ENCODE measurements around the gene KIF3B.

- TF ChIP-seq EZH2 (optimal IDR thresholded peaks at IDR 0.05; ENCODE audit: low read depth, low read length) (no peak), CTCF (IDR thresholded peaks at IDR 0.05; ENCODE audit: low read length) (no peak), EZH2phosphoT487 (IDR thresholded peaks at IDR 0.05; ENCODE audit: low read length) (no peak)
Measured at GRCh38 chr20:32368323-32368722, 90.9 kb downstream of the KIF3B start.
